Tibial nerve (tissue), 4 donors: ENCODE data around the gene IFT57. TPM values are rescaled to one million over a fixed set of nuclear protein-coding genes. Genes with fewer than 3 reads are reported as not detected.
"Not testable (repeated sequence)": the region's sequence is repeated elsewhere in the genome, so short reads cannot be mapped to it uniquely, and the experiment has no call there.

Experiments used
- DNase-seq, 2 donors: peaks; one replicate each; pipeline ENCODE4 v3.0.0-alpha.2; 2019; ENCODE audit warnings: low spot score in 2 of 2
- H3K27ac ChIP-seq, 4 donors: fragments of 200-600 bp; sonication (generic) in 3 of 4; one replicate each; pipeline ENCODE4 v1.5.1; 2017 to 2019; ENCODE audit warnings: mild to moderate bottlenecking in 1 of 4
- H3K27me3 ChIP-seq, 2 donors: fragments of 200-600 bp; sonication (generic) in 1 of 2; one replicate each; pipeline versions ENCODE4 v1.5.1 to v1.6.0; 2017 to 2019
- H3K36me3 ChIP-seq, 3 donors: fragments of 200-600 bp; sonication (generic); one replicate each; pipeline ENCODE4 v1.5.1; 2018 to 2019
- H3K4me1 ChIP-seq, 4 donors: fragments of 200-600 bp; sonication (generic) in 3 of 4; one replicate each; pipeline ENCODE4 v1.5.1; 2017 to 2019
- H3K4me3 ChIP-seq, 4 donors: fragments of 200-600 bp; sonication (generic) in 3 of 4; one replicate each; pipeline ENCODE4 v1.5.1; 2017 to 2019; ENCODE audit warnings: mild to moderate bottlenecking in 1 of 4, moderate library complexity in 1 of 4
- H3K9me3 ChIP-seq, 4 donors: fragments of 200-600 bp; sonication (generic) in 3 of 4; one replicate each; pipeline ENCODE4 v1.5.1; 2017 to 2019
- CTCF ChIP-seq, 5 experiments: fragments of 200-600 bp in 3 of 5; fragments of 450-650 bp in 2 of 5; sonication (generic) in 3 of 5; IDR thresholded peaks; one replicate each; pipeline ENCODE4 v1.5.1; 2016 to 2019; ENCODE audit warnings: antibody characterized with exemption in 5 of 5, mild to moderate bottlenecking in 3 of 5, moderate library complexity in 2 of 5
- EP300 ChIP-seq, 2 donors: sonication (generic); formaldehyde crosslinking; IDR thresholded peaks; one replicate each; pipeline ENCODE4 v1.6.1; 2017; ENCODE audit warnings: antibody characterized with exemption in 2 of 2, mild to moderate bottlenecking in 1 of 2
- POLR2A ChIP-seq, 2 donors: fragments of 450-650 bp; IDR thresholded peaks; one replicate each; pipeline ENCODE4 v1.6.1; 2017; ENCODE audit warnings: antibody characterized with exemption in 2 of 2, mild to moderate bottlenecking in 2 of 2, moderate library complexity in 2 of 2
- WGBS, 2 donors: methylation state at CpG; one replicate each; pipeline ENCODE4 v1.1.5; 2018; 5-methylcytosine and 5-hydroxymethylcytosine counted together
- total RNA-seq, 4 donors: library from RNA; depleted of rRNA; stranded (reverse); fragments of >200 nt; gene quantifications; one replicate each; pipeline ENCODE4 v1.1.0, GENCODE V29; 2016

IFT57 gene
- 10 to 100 TPM; 49.6 to 97.1 (median 63.5) TPM for total RNA-seq

- TF ChIP-seq POLR2A (IDR thresholded peaks at IDR 0.05) (peak; percentile 46 to 78), CTCF (IDR thresholded peaks at IDR 0.05) (peak in 1 of 5 experiments; percentile 6), EP300 (IDR thresholded peaks at IDR 0.05) (peak; percentile 88 to 92)
- H3K36me3 ChIP-seq = peaks cover 0 to 7% (median 0%) of the 10 kb centered on the region in 3 donors
- H3K27me3 ChIP-seq = no peaks in the 10 kb centered on the region
- WGBS, 2 donors = 0% methylated on average over 53 to 57 of the region's 57 CpGs
- H3K27ac ChIP-seq = peak within 1 kb of the TSS; percentile 74 to 94 (median 86)
- peak within 1 kb of the TSS; percentile 61 to 91 (median 76) for H3K4me3 ChIP-seq
- peak; percentile 94 to 97 for DNase-seq
- no peaks in the 10 kb centered on the region for H3K9me3 ChIP-seq
- H3K4me1 ChIP-seq = peaks cover 0 to 52% (median 22%) of the 10 kb centered on the region in 4 donors
Measured at GRCh38 chr3:108221911-108222852, at the start of gene IFT57. Gene IFT57, minus strand, starts transcription at chr3:108222424. Its CDS starts 102 bp downstream, at chr3:108222322.

GRCh38 chr3:108271626-108272025 lies 49.4 kb upstream of the IFT57 start:
- Histone ChIP-seq H3K27me3 (no peaks in the 10 kb centered on the region), H3K36me3 (no peaks in the 10 kb centered on the region), H3K4me1 (no peaks in the 10 kb centered on the region), H3K27ac (no peak overlapping the region), H3K9me3 (no peaks in the 10 kb centered on the region), H3K4me3 (no peak overlapping the region)
- TF ChIP-seq EP300 (IDR thresholded peaks at IDR 0.05) (no peak), POLR2A (IDR thresholded peaks at IDR 0.05) (no peak), CTCF (IDR thresholded peaks at IDR 0.05) (no peak)
- no peak for DNase-seq
- 33 to 40% methylated on average over 2 of the region's 2 CpGs for WGBS, 2 donors

- H3K27me3 ChIP-seq, H3K9me3 ChIP-seq, H3K27ac ChIP-seq, H3K4me3 ChIP-seq, H3K4me1 ChIP-seq, DNase-seq, H3K36me3 ChIP-seq: not testable (repeated sequence)
- 94 to 98% methylated on average over 3 of the region's 3 CpGs for WGBS, 2 donors
Measured at GRCh38 chr3:108268235-108268634, 46.0 kb upstream of the IFT57 start.

- H3K4me1 ChIP-seq, H3K4me3 ChIP-seq, H3K27ac ChIP-seq, H3K36me3 ChIP-seq, H3K9me3 ChIP-seq, H3K27me3 ChIP-seq, DNase-seq: not testable (repeated sequence)
- WGBS, 2 donors = 79 to 84% methylated on average over 5 of the region's 5 CpGs
Measured at GRCh38 chr3:108264534-108265298, 42.5 kb upstream of the IFT57 start.

GRCh38 chr3:108255131-108255530 lies 32.9 kb upstream of the IFT57 start:
- Histone ChIP-seq H3K4me1 (no peaks in the 10 kb centered on the region), H3K27ac (no peak overlapping the region), H3K4me3 (no peak overlapping the region), H3K36me3 (no peaks in the 10 kb centered on the region), H3K27me3 (no peaks in the 10 kb centered on the region), H3K9me3 (no peaks in the 10 kb centered on the region)
- no peak for DNase-seq
- TF ChIP-seq CTCF (IDR thresholded peaks at IDR 0.05) = no peak
- no peak for TF ChIP-seq POLR2A (IDR thresholded peaks at IDR 0.05)
- TF ChIP-seq EP300 (IDR thresholded peaks at IDR 0.05) = no peak

GRCh38 chr3:108251844-108252243 lies 29.6 kb upstream of the IFT57 start:
- no peak overlapping the region for H3K4me3 ChIP-seq
- no peaks in the 10 kb centered on the region for H3K4me1 ChIP-seq
- 79 to 85% methylated on average over 1 of the region's 1 CpG for WGBS, 2 donors
- TF ChIP-seq EP300 (IDR thresholded peaks at IDR 0.05) (no peak), CTCF (IDR thresholded peaks at IDR 0.05) (no peak)
- DNase-seq = no peak
- no peaks in the 10 kb centered on the region for H3K9me3 ChIP-seq
- no peaks in the 10 kb centered on the region for H3K36me3 ChIP-seq
- no peaks in the 10 kb centered on the region for H3K27me3 ChIP-seq
- H3K27ac ChIP-seq = no peak overlapping the region
